Tibial nerve (tissue), 4 donors: ENCODE measurements around the gene AGO4.

Experiments
- CTCF ChIP-seq, 5 experiments: fragments of 200-600 bp in 3 of 5; fragments of 450-650 bp in 2 of 5; sonication (generic) in 3 of 5; IDR thresholded peaks; one replicate each; pipeline ENCODE4 v1.5.1; 2016 to 2019; ENCODE audit warnings: antibody characterized with exemption in 5 of 5, mild to moderate bottlenecking in 3 of 5, moderate library complexity in 2 of 5
- EP300 ChIP-seq, 2 donors: sonication (generic); formaldehyde crosslinking; IDR thresholded peaks; one replicate each; pipeline ENCODE4 v1.6.1; 2017; ENCODE audit warnings: antibody characterized with exemption in 2 of 2, mild to moderate bottlenecking in 1 of 2
- POLR2A ChIP-seq, 2 donors: fragments of 450-650 bp; IDR thresholded peaks; one replicate each; pipeline ENCODE4 v1.6.1; 2017; ENCODE audit warnings: antibody characterized with exemption in 2 of 2, mild to moderate bottlenecking in 2 of 2, moderate library complexity in 2 of 2

GRCh38 chr1:35864813-35865212 is 57.0 kb downstream of the AGO4 start:
- TF ChIP-seq POLR2A (IDR thresholded peaks at IDR 0.05) (no peak), CTCF (IDR thresholded peaks at IDR 0.05) (no peak), EP300 (IDR thresholded peaks at IDR 0.05) (peak in 1 of 2 donors; percentile 59)
